H1 (cell line): ENCODE measurements around the gene GPR37.

Experiments used
- ATF2 ChIP-seq: IDR thresholded peaks from 2 replicates; pipeline ENCODE4 v1.6.1; 2012; ENCODE audit warnings: low read length, inconsistent platforms
- CTBP2 ChIP-seq: IDR thresholded peaks from 2 replicates; pipeline ENCODE4 v1.7.0; 2011; ENCODE audit warnings: borderline replicate concordance, mild to moderate bottlenecking, moderate library complexity, mixed read lengths, low read length; ENCODE audit not compliant: insufficient read depth, insufficient read length
- CTCF ChIP-seq, 3 experiments: IDR thresholded peaks; 1 replicate in 2 of 3; 2 replicates in 1 of 3; pipeline versions ENCODE4 v1.5.1 to v1.6.1; 2011; ENCODE audit warnings: low read length in 3 of 3, mild to moderate bottlenecking in 3 of 3, inconsistent platforms in 2 of 3, low read depth in 1 of 3, moderate library complexity in 1 of 3; ENCODE audit not compliant: insufficient read depth in 1 of 3; ENCODE audit errors: control extremely low read depth in 1 of 3
- EP300 ChIP-seq, 2 experiments: IDR thresholded peaks; 1 replicate in 1 of 2; 2 replicates in 1 of 2; pipeline ENCODE4 v1.6.1; 2011 to 2012; ENCODE audit warnings: low read depth in 2 of 2, low read length in 2 of 2, mild to moderate bottlenecking in 2 of 2, borderline replicate concordance in 1 of 2, inconsistent platforms in 1 of 2, moderate library complexity in 1 of 2
- EZH2 ChIP-seq: fragments of 200-600 bp; sonication (generic); IDR thresholded peaks from 2 replicates; pipeline ENCODE4 v1.7.1; 2012; ENCODE audit warnings: low read depth, mild to moderate bottlenecking, moderate library complexity, low read length, inconsistent platforms; ENCODE audit not compliant: severe bottlenecking
- PHF8 ChIP-seq: fragments of 200-600 bp; sonication (generic); conservative IDR thresholded peaks from 2 replicates; pipeline ENCODE4 v1.7.1; 2012; ENCODE audit warnings: low read depth, mild to moderate bottlenecking, inconsistent platforms, low read length, moderate library complexity
- SAP30 ChIP-seq: fragments of 300-600 bp; sonication (generic); IDR thresholded peaks from 2 replicates; pipeline ENCODE4 v1.7.1; 2012; ENCODE audit warnings: low read length, moderate library complexity, mild to moderate bottlenecking, inconsistent platforms; ENCODE audit not compliant: insufficient read depth, insufficient replicate concordance
- SRF ChIP-seq: IDR thresholded peaks from 2 replicates; pipeline ENCODE4 v1.6.1; 2011; ENCODE audit warnings: mild to moderate bottlenecking, low read depth, low read length, moderate library complexity

- TF ChIP-seq CTCF (IDR thresholded peaks at IDR 0.05; ENCODE audit: control extremely low read depth in 1 of 3, insufficient read depth in 1 of 3, low read depth in 1 of 3, low read length in 3 of 3) (no peak), PHF8 (no peak), SRF (no peak), ATF2 (no peak), EP300 (IDR thresholded peaks at IDR 0.05; ENCODE audit: borderline replicate concordance in 1 of 2, low read depth in 2 of 2, low read length in 2 of 2) (no peak), EZH2 (no peak), CTBP2 (no peak), SAP30 (no peak)
These were observed 66.6 kb downstream of the GPR37 start for GRCh38 chr7:124698964-124699363.
